H1 (cell line): ENCODE data around the gene CHST11.
A peak's percentile ranks its signal among the peaks of the same experiment; 100 is the strongest.

ENCODE experiments used
- EGR1 ChIP-seq: IDR thresholded peaks from 2 replicates; pipeline ENCODE4 v1.6.1; 2011; ENCODE audit warnings: low read depth, low read length, borderline replicate concordance
- EZH2 ChIP-seq: fragments of 200-600 bp; sonication (generic); IDR thresholded peaks from 2 replicates; pipeline ENCODE4 v1.7.1; 2012; ENCODE audit warnings: low read depth, mild to moderate bottlenecking, moderate library complexity, low read length, inconsistent platforms; ENCODE audit not compliant: severe bottlenecking
- PHF8 ChIP-seq: fragments of 200-600 bp; sonication (generic); conservative IDR thresholded peaks from 2 replicates; pipeline ENCODE4 v1.7.1; 2012; ENCODE audit warnings: low read depth, mild to moderate bottlenecking, inconsistent platforms, low read length, moderate library complexity
- POLR2A ChIP-seq, 2 experiments: IDR thresholded peaks; 1 replicate in 1 of 2; 2 replicates in 1 of 2; pipeline ENCODE4 v1.6.1; 2011; ENCODE audit warnings: low read depth in 2 of 2, low read length in 2 of 2, mild to moderate bottlenecking in 2 of 2; ENCODE audit errors: control extremely low read depth in 1 of 2

GRCh38 chr12:104456417-104456949 is at the start of gene CHST11:
- TF ChIP-seq PHF8 (no peak), POLR2A (IDR thresholded peaks at IDR 0.05; ENCODE audit: control extremely low read depth in 1 of 2, low read depth in 2 of 2, low read length in 2 of 2) (no peak), EZH2 (no peak), EGR1 (peak; percentile 91)
